Osteoblast (primary cell): Measurements from ENCODE around the gene PRR29. TPM values are rescaled to one million over a fixed set of nuclear protein-coding genes. Genes with fewer than 3 reads are reported as not detected.

Source experiments
- DNase-seq: peaks from one replicate; pipeline ENCODE4 v3.0.0; 2011; ENCODE audit warnings: low spot score, mixed read lengths; ENCODE audit not compliant: insufficient read length; ENCODE audit errors: missing footprints
- H2AFZ ChIP-seq: 2 replicates; pipeline ENCODE4 v1.6.0; 2011; ENCODE audit warnings: mild to moderate bottlenecking, low read length
- H3K27ac ChIP-seq: 2 replicates; pipeline ENCODE4 v1.5.1; 2011; ENCODE audit warnings: mild to moderate bottlenecking, low read depth, low read length, moderate library complexity
- H3K27me3 ChIP-seq: 2 replicates; pipeline ENCODE4 v1.6.0; 2012; ENCODE audit warnings: mild to moderate bottlenecking, control low read depth, inconsistent platforms, low read length, moderate library complexity; ENCODE audit not compliant: insufficient read depth
- H3K36me3 ChIP-seq: 2 replicates; pipeline ENCODE4 v1.5.1; 2011; ENCODE audit warnings: mild to moderate bottlenecking, low read length, control low read depth, moderate library complexity; ENCODE audit not compliant: insufficient read depth
- H3K4me1 ChIP-seq: 2 replicates; pipeline ENCODE4 v1.5.1; 2011; ENCODE audit warnings: mild to moderate bottlenecking, low read length, control low read depth, moderate library complexity; ENCODE audit not compliant: insufficient read depth
- H3K4me2 ChIP-seq: 2 replicates; pipeline ENCODE4 v1.6.0; 2011; ENCODE audit warnings: mild to moderate bottlenecking, low read length; ENCODE audit not compliant: insufficient read depth
- H3K4me3 ChIP-seq: fragments of 200-600 bp; sonication (generic); 3 replicates; pipeline ENCODE4 v1.5.1; 2012; ENCODE audit warnings: mild to moderate bottlenecking, low read length, inconsistent platforms; ENCODE audit not compliant: insufficient read depth
- H3K79me2 ChIP-seq: 2 replicates; pipeline ENCODE4 v1.6.0; 2012; ENCODE audit warnings: mild to moderate bottlenecking, low read length, control low read depth, inconsistent platforms; ENCODE audit not compliant: insufficient read depth
- H3K9me3 ChIP-seq: 2 replicates; pipeline ENCODE4 v1.5.1; 2011; ENCODE audit warnings: low read depth, low read length, control low read depth
- H4K20me1 ChIP-seq: 2 replicates; pipeline ENCODE4 v1.6.0; 2012; ENCODE audit warnings: mild to moderate bottlenecking, low read length, control low read depth; ENCODE audit not compliant: insufficient read depth
- total RNA-seq: library from RNA; depleted of rRNA; stranded (reverse); fragments of >200 nt; gene quantifications from 2 replicates; pipeline ENCODE4 v1.2.3, GENCODE V29; 2012
- TF ChIP-seq, protein P1 (sequence below): IDR thresholded peaks from 2 replicates; pipeline ENCODE4 v1.5.1; 2011; ENCODE audit warnings: mild to moderate bottlenecking, low read depth, low read length, moderate library complexity; ENCODE audit errors: extremely low read depth

The PRR29 gene
- total RNA-seq, 1 donor, result 0.36 TPM

- H3K4me2 ChIP-seq, result no peak overlapping the region
- H2AFZ ChIP-seq, result no peak overlapping the region
- no peaks in the 10 kb centered on the region for H3K79me2 ChIP-seq
- peaks cover 12% of the 10 kb centered on the region for H3K4me1 ChIP-seq
- H3K9me3 ChIP-seq, result peaks cover 1% of the 10 kb centered on the region
- H3K4me3 ChIP-seq, result no peak overlapping the region
- H3K27me3 ChIP-seq, result peaks cover 20% of the 10 kb centered on the region
- no peaks in the 10 kb centered on the region for H3K36me3 ChIP-seq
- peak; percentile 34 for DNase-seq
- no peak overlapping the region for H3K27ac ChIP-seq
- TF ChIP-seq, protein P1, sequence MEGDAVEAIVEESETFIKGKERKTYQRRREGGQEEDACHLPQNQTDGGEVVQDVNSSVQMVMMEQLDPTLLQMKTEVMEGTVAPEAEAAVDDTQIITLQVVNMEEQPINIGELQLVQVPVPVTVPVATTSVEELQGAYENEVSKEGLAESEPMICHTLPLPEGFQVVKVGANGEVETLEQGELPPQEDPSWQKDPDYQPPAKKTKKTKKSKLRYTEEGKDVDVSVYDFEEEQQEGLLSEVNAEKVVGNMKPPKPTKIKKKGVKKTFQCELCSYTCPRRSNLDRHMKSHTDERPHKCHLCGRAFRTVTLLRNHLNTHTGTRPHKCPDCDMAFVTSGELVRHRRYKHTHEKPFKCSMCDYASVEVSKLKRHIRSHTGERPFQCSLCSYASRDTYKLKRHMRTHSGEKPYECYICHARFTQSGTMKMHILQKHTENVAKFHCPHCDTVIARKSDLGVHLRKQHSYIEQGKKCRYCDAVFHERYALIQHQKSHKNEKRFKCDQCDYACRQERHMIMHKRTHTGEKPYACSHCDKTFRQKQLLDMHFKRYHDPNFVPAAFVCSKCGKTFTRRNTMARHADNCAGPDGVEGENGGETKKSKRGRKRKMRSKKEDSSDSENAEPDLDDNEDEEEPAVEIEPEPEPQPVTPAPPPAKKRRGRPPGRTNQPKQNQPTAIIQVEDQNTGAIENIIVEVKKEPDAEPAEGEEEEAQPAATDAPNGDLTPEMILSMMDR, result no peak
- no peaks in the 10 kb centered on the region for H4K20me1 ChIP-seq
Measured at GRCh38 chr17:63986821-63987220, 11.3 kb upstream of the PRR29 start.

- TF ChIP-seq, protein P1, result no peak
- H3K27ac ChIP-seq, result no peak overlapping the region
Measured at GRCh38 chr17:63987221-63988126, 10.7 kb upstream of the PRR29 start.

GRCh38 chr17:63988127-63988478 lies 10.0 kb upstream of the PRR29 start:
- no peaks in the 10 kb centered on the region for H4K20me1 ChIP-seq
- no peak for DNase-seq
- TF ChIP-seq, protein P1, result no peak
- H3K4me1 ChIP-seq, result peaks cover 12% of the 10 kb centered on the region
- no peaks in the 10 kb centered on the region for H3K36me3 ChIP-seq
- no peaks in the 10 kb centered on the region for H3K79me2 ChIP-seq
- no peaks in the 10 kb centered on the region for H3K9me3 ChIP-seq
- no peak overlapping the region for H2AFZ ChIP-seq
- H3K4me3 ChIP-seq, result no peak overlapping the region
- no peak overlapping the region for H3K27ac ChIP-seq
- H3K27me3 ChIP-seq, result peaks cover 30% of the 10 kb centered on the region
- H3K4me2 ChIP-seq, result no peak overlapping the region

More at GRCh38 chr17:63987221-63988126, 10.7 kb upstream of the PRR29 start:
- H2AFZ ChIP-seq, result no peak overlapping the region
- H3K36me3 ChIP-seq, result no peaks in the 10 kb centered on the region
- peaks cover 26% of the 10 kb centered on the region for H3K27me3 ChIP-seq
- H3K4me3 ChIP-seq, result no peak overlapping the region
- H3K9me3 ChIP-seq, result no peaks in the 10 kb centered on the region
- no peaks in the 10 kb centered on the region for H4K20me1 ChIP-seq
- peak; percentile 41 for DNase-seq
- no peaks in the 10 kb centered on the region for H3K79me2 ChIP-seq
- no peak overlapping the region for H3K4me2 ChIP-seq
- peaks cover 12% of the 10 kb centered on the region for H3K4me1 ChIP-seq

DNA sequence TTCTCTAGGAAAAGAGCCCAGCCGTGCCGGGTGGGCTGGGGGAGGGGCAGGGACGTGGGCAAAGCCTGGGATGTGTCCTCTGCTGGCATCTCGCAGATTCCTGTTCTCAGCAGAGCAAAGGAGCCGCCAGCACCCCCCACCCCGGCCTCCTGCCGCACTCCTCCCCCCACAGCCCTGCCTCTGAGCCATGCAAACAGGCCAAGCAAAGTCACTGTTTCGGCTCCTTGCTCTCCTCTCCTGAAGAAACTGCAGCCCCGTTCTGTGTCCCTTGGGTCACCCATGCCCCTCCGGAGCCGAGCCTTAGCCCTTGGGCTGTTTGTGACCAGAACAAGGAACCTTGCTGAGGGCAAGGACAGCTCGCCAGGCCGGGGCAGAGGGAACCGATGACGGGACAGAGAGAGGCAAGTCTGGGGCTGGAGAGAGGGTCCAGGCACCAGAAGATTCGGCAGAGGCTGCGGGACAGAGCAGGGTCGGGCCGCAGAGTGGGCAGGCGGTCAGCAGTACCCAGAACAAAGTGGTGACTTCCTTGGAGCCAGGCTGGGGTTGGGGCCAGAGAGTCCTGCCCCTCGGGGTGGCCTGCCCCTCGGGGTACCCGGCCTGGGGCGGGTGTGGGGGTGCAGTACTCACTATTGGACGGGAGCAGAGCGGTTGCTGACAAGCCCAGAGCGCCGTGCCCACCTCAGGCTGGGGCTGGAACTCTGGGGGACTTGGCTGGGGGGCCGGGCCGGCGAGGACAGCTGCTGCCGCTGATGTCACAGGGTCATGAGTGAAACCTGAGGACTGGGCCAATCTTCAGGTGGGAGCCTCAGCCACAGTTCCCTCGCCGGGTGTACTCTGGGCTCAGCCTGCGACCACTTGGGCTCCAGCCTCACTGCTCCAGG lies 9.2 kb upstream of the PRR29 start:
- Histone ChIP-seq H3K4me1 (peaks cover 12% of the 10 kb centered on the region), H3K27me3 (peaks cover 37% of the 10 kb centered on the region), H3K36me3 (no peaks in the 10 kb centered on the region), H3K27ac (no peak overlapping the region), H3K4me2 (no peak overlapping the region), H3K79me2 (no peaks in the 10 kb centered on the region), H2AFZ (no peak overlapping the region), H3K9me3 (no peaks in the 10 kb centered on the region), H3K4me3 (no peak overlapping the region), H4K20me1 (no peaks in the 10 kb centered on the region)
- DNase-seq, result peak; percentile 75
- TF ChIP-seq, protein P1, result no peak
